Chondrocyte (in vitro differentiated cells): ENCODE data around the gene IL1A. TPM values are rescaled to one million over a fixed set of nuclear protein-coding genes. Genes with fewer than 3 reads are reported as not detected.

ENCODE experiments used
- DNase-seq: peaks from one replicate; pipeline ENCODE4 v3.0.0; 2021; ENCODE audit warnings: mixed read lengths, low spot score
- H3K27ac Mint-ChIP-seq: one replicate; pipeline ENCODE4 v1.8.0; 2021; ENCODE audit warnings: mild to moderate bottlenecking, moderate library complexity, mixed read lengths; ENCODE audit not compliant: unreplicated experiment
- H3K27me3 Mint-ChIP-seq: 2 replicates; pipeline ENCODE4 v1.8.0; 2021; ENCODE audit warnings: low read depth, mixed read lengths
- H3K36me3 Mint-ChIP-seq: 2 replicates; pipeline ENCODE4 v1.8.0; 2021; ENCODE audit warnings: low read depth, mixed read lengths
- H3K4me1 Mint-ChIP-seq: 2 replicates; pipeline ENCODE4 v1.8.0; 2021; ENCODE audit warnings: low read depth, mild to moderate bottlenecking, mixed read lengths
- H3K4me3 Mint-ChIP-seq: one replicate; pipeline ENCODE4 v1.8.0; 2021; ENCODE audit warnings: mild to moderate bottlenecking, moderate library complexity, mixed read lengths; ENCODE audit not compliant: unreplicated experiment
- H3K9me3 Mint-ChIP-seq: 2 replicates; pipeline ENCODE4 v1.8.0; 2021; ENCODE audit warnings: low read depth, mixed read lengths
- CTCF ChIP-seq: fragments of 200-600 bp; sonication (generic); IDR thresholded peaks from 2 replicates; pipeline ENCODE4 v1.5.0; 2021; ENCODE audit warnings: antibody characterized with exemption, mild to moderate bottlenecking, moderate library complexity
- total RNA-seq: library from RNA; stranded (reverse); gene quantifications from 3 replicates; pipeline ENCODE4 v1.2.1, GENCODE V29; 2021

The IL1A gene
- total RNA-seq, 1 donor from 2014 or later = not detected

- no peak for DNase-seq
- Mint-ChIP-seq H3K4me3 (no peak overlapping the region), H3K9me3 (no peaks in the 10 kb centered on the region), H3K27me3 (no peaks in the 10 kb centered on the region), H3K4me1 (peaks cover 20% of the 10 kb centered on the region), H3K36me3 (no peaks in the 10 kb centered on the region), H3K27ac (no peak overlapping the region)
- no peak for TF ChIP-seq CTCF
Observed at GRCh38 chr2:112821142-112821541, 36.8 kb upstream of the IL1A start.

GRCh38 chr2:112820343-112820742 lies 36.0 kb upstream of the IL1A start:
- no peak overlapping the region for H3K27ac Mint-ChIP-seq
- H3K4me1 Mint-ChIP-seq = peaks cover 20% of the 10 kb centered on the region
- H3K27me3 Mint-ChIP-seq = no peaks in the 10 kb centered on the region
- no peaks in the 10 kb centered on the region for H3K9me3 Mint-ChIP-seq
- no peak for TF ChIP-seq CTCF
- no peak overlapping the region for H3K4me3 Mint-ChIP-seq
- no peaks in the 10 kb centered on the region for H3K36me3 Mint-ChIP-seq
- no peak for DNase-seq

GRCh38 chr2:112819081-112819480 lies 34.8 kb upstream of the IL1A start:
- no peak overlapping the region for H3K4me3 Mint-ChIP-seq
- no peaks in the 10 kb centered on the region for H3K9me3 Mint-ChIP-seq
- no peak overlapping the region for H3K27ac Mint-ChIP-seq
- no peak for DNase-seq
- no peaks in the 10 kb centered on the region for H3K27me3 Mint-ChIP-seq
- no peaks in the 10 kb centered on the region for H3K36me3 Mint-ChIP-seq
- H3K4me1 Mint-ChIP-seq = peaks cover 22% of the 10 kb centered on the region
- no peak for TF ChIP-seq CTCF

GRCh38 chr2:112818094-112818902 lies 34.0 kb upstream of the IL1A start:
- H3K4me3 Mint-ChIP-seq = no peak overlapping the region
- no peaks in the 10 kb centered on the region for H3K27me3 Mint-ChIP-seq
- TF ChIP-seq CTCF = no peak
- no peak for DNase-seq
- H3K4me1 Mint-ChIP-seq = peaks cover 28% of the 10 kb centered on the region
- H3K9me3 Mint-ChIP-seq = no peaks in the 10 kb centered on the region
- H3K27ac Mint-ChIP-seq = no peak overlapping the region
- H3K36me3 Mint-ChIP-seq = no peaks in the 10 kb centered on the region

GRCh38 chr2:112817082-112817689 lies 32.9 kb upstream of the IL1A start:
- Mint-ChIP-seq H3K27me3 (no peaks in the 10 kb centered on the region), H3K27ac (no peak overlapping the region), H3K4me1 (peaks cover 39% of the 10 kb centered on the region), H3K9me3 (no peaks in the 10 kb centered on the region), H3K36me3 (no peaks in the 10 kb centered on the region), H3K4me3 (no peak overlapping the region)
- no peak for DNase-seq
- TF ChIP-seq CTCF = peak; percentile 13
